GM21526 (cell line): ENCODE results near the gene SORCS3.

ENCODE experiments used
- ATAC-seq: cut with Tn5 transposase; IDR thresholded peaks from one replicate; pipeline ENCODE4 v1.9.1; 2021; ENCODE audit warnings: moderate library complexity; ENCODE audit not compliant: unreplicated experiment, low FRiP score

The SORCS3 gene

DNA sequence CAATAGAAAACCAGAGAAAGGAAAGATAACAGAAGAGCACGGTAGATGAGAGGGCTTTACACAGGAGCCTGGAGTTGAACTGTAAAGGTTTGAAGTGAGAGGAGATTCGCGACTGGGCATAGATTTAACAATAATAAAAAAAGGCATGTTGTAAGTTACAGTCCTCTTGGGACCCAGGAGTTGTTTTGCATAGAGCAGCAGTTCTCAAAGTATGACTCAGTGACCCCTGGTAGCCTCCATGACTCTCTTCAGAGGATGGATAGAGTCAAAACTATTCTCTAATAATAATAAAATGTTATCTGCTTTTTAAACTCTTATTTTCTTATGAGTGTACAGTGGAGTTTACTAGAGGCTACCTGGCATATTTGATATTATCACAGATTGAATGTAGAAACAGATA lies 262.3 kb downstream of the SORCS3 start:
- no peak for ATAC-seq

DNA sequence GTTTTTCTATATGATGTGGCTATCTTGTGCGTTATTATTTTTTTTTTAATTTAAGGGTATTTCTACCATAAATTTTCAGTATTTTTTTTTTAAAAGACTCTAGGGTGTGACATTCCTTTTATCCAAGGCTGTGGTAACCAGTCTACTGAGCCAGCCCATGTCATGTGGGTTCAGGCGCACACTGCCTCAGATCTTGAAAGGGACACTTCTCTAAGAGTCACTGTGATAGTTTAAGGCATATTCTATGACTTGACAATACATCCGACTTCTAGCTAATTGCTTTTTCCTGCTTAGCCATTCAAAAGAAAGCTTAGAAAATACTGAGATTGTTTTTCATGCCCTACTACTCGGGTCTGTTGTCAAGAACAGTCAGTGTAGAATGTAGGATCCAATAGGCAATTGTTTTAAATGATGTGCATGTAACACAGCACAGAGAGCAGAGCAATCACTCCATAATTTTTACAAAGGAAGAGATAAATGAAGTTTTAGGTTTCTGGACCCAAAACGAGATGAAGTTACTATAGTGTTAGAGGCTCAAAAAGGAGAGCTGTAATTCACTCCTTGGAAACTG lies 263.7 kb downstream of the SORCS3 start:
- no peak for ATAC-seq

DNA sequence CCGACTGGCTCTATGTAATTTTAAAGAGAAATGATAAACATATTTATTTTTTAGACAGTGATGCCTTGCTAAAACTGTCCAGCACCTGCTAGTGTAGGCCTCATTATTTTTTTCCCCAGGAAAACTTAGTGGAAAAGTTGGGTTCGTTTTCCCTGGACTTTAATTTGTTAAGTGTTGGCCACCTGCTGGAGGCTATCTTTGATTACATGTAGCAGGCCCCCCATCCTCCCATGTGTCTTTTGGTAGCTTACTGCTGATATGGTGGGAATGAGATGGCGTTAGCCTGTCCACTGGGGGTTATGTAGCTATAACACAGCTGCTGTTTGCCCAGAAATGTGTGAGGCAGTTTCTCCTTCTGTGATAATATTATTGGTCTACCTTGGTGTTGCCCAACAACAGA lies 265.0 kb downstream of the SORCS3 start:
- ATAC-seq = no peak

DNA sequence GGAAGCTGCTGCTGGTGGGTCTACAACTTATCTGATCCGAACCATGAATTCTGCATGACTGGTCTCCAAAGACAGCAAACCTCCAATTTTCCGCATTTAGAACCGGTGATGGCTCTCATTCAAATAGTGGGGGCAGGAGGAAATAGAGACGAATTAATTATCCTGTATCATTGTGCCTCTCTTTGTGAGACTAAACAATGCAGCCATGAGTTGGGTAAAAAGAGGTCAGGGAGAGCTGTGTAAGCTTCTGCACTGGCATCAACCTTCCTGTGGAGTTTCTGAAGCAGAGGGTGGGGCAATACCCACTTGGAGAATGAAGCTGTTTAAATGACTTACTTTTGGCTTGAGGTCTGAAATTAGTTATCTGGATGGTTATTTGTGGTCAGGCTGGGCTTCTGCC lies 266.4 kb downstream of the SORCS3 start:
- no peak for ATAC-seq

DNA sequence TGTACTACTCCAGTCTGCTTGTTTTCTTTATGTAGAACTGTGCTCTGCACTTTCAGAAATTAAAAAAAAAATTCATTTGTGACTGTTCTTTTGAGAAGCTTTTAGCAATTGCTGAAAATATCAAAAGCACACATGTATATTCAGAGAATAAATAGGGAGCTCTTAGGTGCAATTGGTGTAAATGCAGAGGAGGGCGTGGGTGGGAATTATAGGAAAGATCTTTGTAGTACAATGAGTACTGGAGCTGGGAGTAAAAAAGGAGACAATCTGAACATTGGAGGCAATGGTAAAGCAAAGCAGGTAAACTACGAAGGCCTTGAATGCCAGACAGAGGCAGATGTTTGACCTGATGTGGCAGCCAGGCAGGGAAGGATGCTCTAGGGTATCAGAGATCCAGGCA lies 267.5 kb downstream of the SORCS3 start:
- ATAC-seq = no peak

DNA sequence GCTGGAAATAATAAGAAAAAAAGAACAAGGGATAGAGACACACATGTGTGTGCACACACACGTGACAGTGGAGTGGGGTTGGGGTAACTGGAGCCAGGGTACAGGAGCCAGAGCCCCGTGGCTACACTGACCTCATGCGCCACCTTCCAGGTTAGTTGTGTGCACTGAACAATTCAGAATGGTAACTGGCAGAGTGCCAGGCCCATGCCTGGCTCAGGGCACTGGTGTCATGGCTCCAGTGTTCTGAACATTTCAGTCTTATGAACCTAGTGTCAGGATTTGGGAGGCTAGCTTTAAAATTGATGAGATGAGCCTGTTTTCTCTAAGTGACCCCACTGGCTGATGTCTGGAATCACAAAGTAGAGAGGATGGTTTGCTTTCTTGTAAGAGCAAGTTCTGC lies 269.6 kb downstream of the SORCS3 start:
- ATAC-seq = no peak

DNA sequence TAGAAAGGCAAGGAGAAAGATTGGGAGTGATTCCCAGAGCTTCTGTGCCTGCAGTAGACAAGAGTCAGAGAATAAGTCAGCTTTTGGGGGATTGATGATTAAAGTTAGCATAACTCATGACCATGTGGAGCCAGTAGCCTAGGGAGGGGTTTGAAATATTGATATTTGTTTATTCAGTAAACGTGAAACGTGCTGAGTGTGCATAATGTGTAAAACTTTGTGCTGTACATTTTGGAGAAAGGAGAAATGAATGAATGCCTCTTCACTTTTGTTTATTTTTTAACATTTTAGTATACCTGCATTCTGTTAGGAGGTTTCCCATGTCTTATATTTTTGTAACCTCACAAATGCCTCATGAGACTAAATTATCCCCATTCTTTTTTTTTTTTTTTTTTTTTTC lies 272.3 kb downstream of the SORCS3 start:
- no peak for ATAC-seq

DNA sequence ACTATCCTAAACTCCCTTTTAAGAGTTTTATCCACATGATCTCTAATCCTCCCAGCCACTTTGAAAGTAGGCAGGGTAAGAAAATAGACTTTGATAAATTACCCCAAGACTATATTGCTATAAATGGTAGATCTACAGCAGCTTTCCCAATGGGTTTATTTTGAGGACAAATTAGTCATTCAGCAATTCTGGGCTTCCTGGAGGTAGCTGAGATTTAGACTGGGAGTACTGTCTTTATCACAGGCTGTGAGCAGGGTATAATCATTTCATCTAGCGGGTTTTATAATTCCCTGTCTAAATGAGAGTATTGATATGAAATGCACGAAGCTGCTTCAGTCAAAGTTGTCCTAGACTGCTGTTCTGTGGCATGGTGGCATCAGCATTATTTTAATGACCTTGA lies 279.4 kb downstream of the SORCS3 start:
- no peak for ATAC-seq

DNA sequence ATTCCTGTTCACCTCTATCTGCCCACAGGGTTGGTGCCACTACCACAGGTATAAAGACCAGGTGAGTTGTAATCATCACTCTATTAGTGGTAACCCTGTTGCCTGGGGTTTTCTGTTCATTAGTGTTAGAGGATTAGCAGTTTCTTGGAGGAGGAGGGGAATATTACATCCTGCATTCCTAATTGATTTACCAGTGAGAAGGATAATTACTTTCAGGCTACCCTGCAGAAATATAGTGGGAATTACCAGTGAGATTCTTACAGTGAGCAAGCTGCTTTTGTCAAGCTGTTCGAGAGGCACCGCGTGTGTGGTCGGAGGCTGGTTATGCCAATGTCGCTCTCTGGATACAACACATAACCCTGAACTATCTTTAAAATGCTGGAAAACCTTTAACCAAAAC lies 280.7 kb downstream of the SORCS3 start:
- ATAC-seq = no peak

DNA sequence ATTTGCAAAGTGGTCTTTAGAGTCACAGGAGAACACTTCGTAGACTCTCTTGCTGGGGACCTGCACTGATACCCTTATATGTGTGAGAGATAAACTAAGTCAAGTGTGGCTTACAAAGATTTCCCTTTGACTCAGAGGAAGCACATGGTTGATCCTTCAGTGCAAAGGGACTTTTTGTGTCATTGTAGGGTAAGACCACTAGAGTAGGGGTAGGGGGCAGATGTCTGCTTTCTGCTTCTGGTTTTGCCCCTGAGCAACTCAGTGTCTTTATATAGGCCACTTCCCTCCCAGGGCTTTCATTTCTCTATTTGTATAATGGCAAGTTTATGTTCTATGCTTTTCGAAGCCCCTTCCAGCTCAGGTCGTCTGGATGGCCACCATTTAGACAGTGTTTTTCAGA lies 281.7 kb downstream of the SORCS3 start:
- ATAC-seq = no peak

DNA sequence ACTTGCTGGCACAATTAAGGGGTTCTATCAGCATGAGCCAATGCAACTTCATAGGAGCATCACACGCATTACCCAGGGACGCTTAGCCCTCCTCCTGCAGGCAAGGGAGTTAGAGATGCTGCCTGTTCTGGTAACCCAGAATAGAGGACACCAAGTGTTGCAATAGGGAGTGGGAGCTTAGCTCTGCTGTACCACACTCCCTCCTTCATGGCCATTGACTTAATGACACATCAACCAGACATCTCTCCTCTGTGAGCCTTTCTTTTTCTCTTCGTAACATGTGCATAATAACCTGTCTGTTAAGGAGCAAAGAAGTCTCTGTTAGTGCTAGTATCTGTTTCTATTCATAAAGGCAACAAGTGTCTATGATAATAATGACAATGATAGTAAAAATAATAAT lies 282.4 kb downstream of the SORCS3 start:
- ATAC-seq = no peak

DNA sequence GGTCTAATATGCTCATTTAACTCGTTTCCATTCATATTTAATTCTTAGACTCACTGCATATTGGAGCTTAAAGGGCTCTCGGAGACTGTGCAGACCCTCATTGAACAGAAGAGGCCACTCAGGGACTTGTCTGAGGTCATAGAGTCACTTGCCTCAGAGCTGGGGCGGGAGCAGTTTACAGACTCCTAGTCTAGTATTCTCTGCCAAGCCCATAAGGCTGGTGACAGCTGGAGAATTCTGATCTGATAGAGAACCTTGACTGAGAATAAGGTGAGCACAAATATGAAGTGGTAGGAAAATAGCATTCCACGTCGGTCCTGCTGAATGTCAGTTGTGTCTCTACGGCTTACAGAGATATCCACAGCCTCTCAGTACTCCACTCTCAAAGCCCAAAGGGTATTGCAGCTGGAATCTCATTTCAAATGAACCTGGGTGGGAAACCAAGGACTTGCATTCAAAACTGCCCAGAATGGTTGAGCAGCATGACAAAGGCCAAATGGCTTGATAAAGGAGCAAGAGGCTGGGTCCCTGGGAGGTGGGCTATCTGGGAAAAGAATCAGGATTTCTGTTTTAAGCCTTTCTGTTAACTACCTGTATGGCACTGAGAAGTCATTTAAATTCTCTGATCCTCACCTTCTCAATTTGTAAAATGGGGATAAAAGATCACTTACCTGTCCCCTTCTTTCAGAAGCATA lies 283.2 kb downstream of the SORCS3 start:
- no peak for ATAC-seq

DNA sequence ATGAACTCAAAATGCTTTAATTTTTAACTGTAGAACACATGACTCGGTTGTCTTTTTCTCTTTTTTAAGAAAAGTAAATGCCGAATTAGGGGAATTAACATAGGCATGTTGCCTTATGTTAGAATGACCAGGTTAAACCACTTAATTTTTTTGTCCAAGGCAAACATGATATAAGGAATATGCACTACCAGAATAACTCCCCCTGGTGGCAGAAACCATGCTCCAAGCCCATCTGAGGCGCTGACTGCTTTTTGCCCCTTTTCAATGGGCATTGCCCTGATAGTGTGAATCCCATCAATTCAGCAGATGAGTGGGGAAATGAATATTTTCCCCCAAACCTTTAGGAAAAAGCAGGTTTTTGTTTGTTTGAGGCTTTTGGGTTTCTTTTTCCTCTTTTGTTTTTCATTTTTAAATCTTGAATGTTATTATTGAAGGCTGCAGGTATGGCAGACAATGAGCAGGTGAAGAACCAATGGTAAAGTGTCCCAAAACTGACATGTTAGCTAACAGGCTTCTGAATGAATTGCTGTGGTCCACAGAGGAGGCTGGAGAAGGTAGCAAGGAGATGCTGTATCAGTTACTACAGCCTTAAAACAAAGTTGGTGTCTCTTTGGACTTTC lies 284.3 kb downstream of the SORCS3 start:
- no peak for ATAC-seq

DNA sequence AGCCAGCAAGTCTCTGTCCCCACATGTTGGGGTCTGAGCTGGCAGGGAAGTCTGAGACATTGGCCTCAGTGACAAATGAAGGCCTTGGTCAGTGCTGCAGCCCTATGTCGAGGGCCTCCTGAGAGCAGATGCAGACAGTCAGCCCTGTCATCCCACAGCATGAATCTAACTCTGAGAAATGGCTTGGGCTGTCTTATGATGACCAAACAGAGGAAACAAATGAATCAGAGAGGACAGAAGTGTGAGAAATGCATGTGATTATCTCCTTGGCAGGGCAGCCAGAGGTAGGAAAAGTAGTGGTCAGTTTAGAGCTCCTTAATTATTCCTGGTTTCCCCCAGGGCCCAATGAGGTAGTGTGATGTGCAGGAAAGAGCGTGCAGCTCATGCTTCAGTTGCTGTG lies 287.6 kb downstream of the SORCS3 start:
- no peak for ATAC-seq

DNA sequence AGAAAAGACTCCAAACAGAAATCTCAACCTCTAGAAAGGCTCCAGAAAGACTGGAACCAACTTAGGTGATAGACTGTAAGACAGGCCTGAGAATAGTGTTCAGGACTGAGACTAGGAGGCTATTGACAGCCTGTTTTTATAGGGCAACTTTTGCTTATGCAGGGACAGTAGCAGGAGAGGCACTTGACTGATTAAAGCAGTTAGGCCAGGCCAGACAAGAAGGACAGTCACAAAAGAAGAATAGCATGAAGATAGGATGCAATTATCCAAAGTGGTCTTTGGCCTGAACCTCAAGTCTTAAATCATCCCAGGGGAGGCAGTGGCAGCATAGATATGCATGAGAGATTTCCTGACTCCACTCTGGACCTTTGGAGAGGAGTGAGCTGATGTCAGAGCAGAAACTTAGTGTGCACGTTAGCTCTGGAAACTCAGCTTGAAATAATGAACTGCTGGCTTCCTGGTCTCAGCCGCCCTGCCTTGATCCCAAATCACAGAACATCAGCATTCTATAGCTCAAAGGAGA lies 290.6 kb downstream of the SORCS3 start:
- no peak for ATAC-seq

DNA sequence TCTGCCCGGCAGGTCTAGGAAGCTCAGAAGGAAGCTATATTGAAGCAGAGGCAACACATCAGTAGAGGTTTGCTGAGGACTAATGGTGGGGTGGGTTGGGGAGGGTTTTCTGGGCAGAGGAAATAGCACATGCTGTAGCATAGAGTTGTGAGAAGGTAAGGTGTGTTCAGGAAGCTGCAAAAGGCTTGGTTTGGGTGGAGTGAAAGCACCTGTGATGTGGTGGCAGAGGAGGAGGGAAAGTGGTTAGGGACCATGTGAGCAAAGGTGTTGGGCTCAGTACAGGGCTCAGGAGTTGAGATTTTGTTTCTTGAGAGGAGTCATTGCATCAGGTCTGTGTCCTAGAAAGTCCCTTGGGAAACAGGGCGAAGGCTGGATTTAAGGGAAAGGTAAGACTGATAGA lies 294.6 kb downstream of the SORCS3 start:
- ATAC-seq = no peak

DNA sequence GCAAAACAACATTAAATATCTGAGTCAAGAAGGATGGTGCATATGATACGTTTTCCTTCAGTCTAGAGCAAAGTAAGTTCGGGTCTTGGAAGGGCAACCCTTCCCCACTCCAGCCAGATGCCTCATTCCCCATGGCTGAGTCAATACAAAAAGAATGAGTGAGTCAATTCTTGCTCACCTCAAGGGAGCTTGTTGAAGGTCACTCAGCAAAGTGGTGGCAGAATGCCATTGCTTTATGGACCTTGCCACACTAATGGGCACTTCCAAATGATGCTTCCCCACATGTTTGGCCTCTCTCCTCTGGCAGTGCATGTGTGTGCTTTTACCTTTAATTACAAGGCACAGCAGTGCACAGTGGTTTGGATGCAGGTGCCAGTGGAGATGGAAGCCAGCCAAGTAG lies 296.5 kb downstream of the SORCS3 start:
- no peak for ATAC-seq

DNA sequence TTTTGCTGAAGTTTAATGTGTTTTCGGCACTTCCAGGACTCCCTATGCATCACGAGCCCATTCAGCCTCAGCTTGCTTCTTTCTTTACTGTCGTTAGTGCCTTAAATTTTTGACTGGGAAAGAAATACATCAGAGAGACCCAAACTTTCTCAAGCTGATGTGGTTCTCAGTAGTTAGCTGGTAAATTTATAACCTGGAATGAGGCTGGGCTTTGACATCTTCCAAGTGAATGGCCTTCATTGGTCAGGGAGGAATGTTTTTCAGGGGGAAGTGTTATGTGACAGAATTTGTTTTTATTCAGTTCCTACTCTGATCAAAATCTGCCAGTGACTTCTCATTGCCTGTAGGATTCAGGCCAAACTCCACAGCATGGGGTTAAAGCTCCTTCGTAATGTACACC lies 296.9 kb downstream of the SORCS3 start:
- ATAC-seq = no peak

DNA sequence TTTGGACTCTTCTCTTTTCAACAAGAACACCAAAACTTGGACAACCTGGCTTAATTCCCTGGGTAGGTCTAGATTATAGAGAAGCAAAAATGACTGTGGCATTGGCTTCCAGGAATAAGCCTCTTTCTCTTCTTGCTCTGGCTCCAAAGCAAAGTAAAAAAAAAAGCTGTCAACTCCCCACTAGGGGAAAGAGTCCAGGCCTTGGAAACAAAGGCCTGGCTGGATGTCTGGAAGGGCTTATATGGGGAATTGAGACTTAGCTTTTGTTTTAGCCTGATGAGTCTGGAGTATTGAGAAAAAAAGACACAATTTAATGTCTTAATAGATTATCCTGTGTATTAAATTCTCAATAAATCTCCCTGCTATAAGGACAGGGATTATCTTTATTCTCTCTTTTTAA lies 300.6 kb downstream of the SORCS3 start:
- no peak for ATAC-seq

DNA sequence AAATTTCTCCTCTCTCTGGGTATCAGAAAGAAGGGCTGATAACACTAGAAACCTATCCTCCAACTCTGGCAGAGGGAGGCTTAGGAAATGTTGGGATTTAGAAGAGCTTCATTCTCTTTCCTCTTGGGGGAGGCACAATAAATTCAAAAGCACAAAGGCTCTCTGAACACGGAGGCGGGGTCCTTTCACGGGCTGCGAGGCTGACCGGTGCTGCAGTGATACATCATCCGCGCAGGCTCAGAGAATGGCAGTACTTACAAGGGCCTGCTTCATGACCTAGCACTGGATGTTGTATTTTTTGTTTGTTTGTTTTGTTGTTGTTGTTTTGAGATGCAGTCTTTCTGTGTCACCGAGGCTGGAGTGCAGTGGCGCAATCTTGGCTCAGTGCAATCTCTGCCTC lies 306.2 kb downstream of the SORCS3 start:
- no peak for ATAC-seq

DNA sequence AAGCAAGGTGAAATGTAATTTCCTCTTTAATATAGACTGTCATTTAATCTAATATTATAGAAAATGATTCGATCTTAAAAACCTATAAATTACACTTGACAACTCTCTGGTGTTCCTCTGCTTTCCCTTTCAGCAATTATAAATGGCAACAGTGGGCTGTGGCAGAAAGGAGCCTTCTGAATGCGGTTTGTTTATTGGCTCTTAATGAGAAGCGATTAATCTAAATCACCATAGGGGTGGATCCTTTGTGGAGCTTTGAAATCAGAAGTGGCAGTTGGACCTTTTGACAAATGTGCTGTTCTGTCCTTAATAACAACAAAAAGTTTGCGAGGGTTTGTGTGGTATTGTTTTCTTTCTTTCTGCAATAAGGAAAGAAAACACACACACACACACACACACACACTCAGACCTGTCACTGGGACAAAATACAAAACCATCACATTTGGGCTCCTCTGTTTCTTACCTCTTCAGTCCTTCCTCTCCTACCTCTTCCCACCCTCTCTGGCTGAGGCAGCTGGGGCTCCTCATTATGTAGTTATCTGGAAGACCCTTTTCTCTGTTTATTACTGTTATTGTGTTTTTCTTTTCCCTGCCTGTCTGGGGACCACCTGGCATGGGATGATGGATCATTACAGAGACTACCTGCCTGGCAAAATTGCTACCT lies 316.2 kb downstream of the SORCS3 start:
- no peak for ATAC-seq
